ENCODE measurements around the gene SH3TC1.

Gene SH3TC1

DNA sequence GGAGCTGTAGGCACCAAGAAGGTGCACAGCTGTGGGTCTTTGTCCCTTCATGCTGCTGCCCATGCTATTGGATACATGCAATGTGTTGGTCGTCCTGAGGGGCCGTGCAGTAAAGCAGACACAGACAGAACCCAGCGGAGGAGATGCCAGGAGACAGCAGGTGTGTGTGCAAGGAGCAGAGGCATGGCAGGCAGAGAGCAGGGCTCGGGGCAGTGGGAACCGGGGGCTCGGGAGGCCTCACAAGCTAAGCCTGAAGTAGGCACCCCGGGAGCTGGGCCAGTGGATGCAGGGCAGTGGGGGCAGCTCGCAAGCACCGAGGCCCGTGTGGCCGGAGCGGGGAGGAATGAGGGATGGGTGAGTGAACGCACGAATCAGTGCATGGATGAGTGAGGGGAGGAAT is 83.7 kb downstream of the SH3TC1 start:
- TF ChIP-seq, protein P1, sequence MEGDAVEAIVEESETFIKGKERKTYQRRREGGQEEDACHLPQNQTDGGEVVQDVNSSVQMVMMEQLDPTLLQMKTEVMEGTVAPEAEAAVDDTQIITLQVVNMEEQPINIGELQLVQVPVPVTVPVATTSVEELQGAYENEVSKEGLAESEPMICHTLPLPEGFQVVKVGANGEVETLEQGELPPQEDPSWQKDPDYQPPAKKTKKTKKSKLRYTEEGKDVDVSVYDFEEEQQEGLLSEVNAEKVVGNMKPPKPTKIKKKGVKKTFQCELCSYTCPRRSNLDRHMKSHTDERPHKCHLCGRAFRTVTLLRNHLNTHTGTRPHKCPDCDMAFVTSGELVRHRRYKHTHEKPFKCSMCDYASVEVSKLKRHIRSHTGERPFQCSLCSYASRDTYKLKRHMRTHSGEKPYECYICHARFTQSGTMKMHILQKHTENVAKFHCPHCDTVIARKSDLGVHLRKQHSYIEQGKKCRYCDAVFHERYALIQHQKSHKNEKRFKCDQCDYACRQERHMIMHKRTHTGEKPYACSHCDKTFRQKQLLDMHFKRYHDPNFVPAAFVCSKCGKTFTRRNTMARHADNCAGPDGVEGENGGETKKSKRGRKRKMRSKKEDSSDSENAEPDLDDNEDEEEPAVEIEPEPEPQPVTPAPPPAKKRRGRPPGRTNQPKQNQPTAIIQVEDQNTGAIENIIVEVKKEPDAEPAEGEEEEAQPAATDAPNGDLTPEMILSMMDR (IDR thresholded peaks at IDR 0.05; ENCODE audit: low read depth, low read length, poor library complexity, severe bottlenecking) = no peak
- Histone ChIP-seq H3K79me2 (ENCODE audit: control insufficient read depth, low read length) (no peaks in the 10 kb centered on the region), H4K20me1 (ENCODE audit: control insufficient read depth, insufficient read depth, low read depth, low read length) (no peaks in the 10 kb centered on the region), H3K9me3 (ENCODE audit: control insufficient read depth, insufficient read depth, low read length) (no peaks in the 10 kb centered on the region), H3K4me2 (ENCODE audit: low read length) (no peak overlapping the region), H3K36me3 (ENCODE audit: control insufficient read depth, low read length) (no peaks in the 10 kb centered on the region), H3K9me2 (replicated peaks; ENCODE audit: control insufficient read depth, low read length) (no peaks in the 10 kb centered on the region), H3F3A (ENCODE audit: control insufficient read depth, insufficient read depth) (no peaks in the 10 kb centered on the region), H3K4me3 (ENCODE audit: low read length) (no peak overlapping the region), H3K27me3 (ENCODE audit: control insufficient read depth, low read length) (no peaks in the 10 kb centered on the region), H3K27ac (ENCODE audit: low read depth, low read length) (no peak overlapping the region), H3K4me1 (ENCODE audit: control insufficient read depth, low read length) (no peaks in the 10 kb centered on the region)

DNA sequence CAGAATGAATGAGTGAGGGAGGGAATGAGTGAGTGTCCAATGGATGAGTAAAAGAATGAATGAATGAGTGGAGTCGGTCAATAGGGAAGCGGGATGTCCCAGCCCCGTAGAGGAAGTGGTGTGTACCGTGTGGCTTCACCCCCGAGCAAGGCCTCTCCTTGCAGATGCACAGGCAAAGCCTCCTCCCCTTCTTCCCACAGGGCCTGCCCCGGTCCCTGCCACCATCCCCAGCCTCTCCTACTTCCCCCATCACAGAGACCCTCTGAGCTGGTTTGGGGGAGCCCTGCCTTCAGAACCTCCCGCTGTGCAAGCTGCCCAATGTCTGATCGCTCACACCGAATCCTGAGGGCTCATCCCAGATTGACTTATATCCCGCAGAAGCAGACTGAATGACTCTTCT is 84.1 kb downstream of the SH3TC1 start:
- Histone ChIP-seq H3K4me3 (ENCODE audit: low read length) (no peak overlapping the region), H3F3A (ENCODE audit: control insufficient read depth, insufficient read depth) (no peaks in the 10 kb centered on the region), H4K20me1 (ENCODE audit: control insufficient read depth, insufficient read depth, low read depth, low read length) (no peaks in the 10 kb centered on the region), H3K4me2 (ENCODE audit: low read length) (no peak overlapping the region), H3K9me3 (ENCODE audit: control insufficient read depth, insufficient read depth, low read length) (no peaks in the 10 kb centered on the region), H3K36me3 (ENCODE audit: control insufficient read depth, low read length) (no peaks in the 10 kb centered on the region), H3K4me1 (ENCODE audit: control insufficient read depth, low read length) (no peaks in the 10 kb centered on the region), H3K79me2 (ENCODE audit: control insufficient read depth, low read length) (no peaks in the 10 kb centered on the region), H3K27me3 (ENCODE audit: control insufficient read depth, low read length) (no peaks in the 10 kb centered on the region), H3K27ac (ENCODE audit: low read depth, low read length) (no peak overlapping the region), H3K9me2 (replicated peaks; ENCODE audit: control insufficient read depth, low read length) (no peaks in the 10 kb centered on the region)
- TF ChIP-seq, protein P1 (IDR thresholded peaks at IDR 0.05; ENCODE audit: low read depth, low read length, poor library complexity, severe bottlenecking) = no peak
- no peak for TF ChIP-seq EZH2phosphoT487 (IDR thresholded peaks at IDR 0.05; ENCODE audit: borderline replicate concordance, low read length)

DNA sequence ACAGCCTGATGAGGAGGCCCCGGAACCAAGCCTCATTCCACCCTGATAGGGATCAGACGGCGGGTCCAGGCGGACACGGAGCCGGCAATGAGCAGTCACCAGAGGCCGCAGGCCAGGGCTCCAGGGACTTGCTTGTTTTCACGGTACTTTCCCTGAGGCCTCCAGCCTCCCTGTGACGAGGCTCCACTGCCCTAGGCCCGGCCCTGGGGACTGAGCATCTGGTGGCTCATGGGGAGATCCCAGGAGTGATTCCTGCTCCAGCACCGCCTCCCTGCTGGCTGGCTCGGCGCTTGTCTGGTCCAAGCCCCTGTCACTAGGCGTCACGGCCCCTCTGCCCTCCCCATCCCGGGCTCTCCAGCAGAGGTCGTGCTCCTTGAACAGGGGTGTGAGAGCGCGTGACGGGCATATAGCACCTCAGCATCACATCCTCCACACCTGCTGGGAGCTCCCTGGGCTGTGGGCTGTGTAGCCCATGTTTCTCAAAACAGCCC is 84.6 kb downstream of the SH3TC1 start:
- no peaks in the 10 kb centered on the region for H3K27me3 ChIP-seq (ENCODE audit: control insufficient read depth, low read length)
- no peak overlapping the region for H3K27ac ChIP-seq (ENCODE audit: low read depth, low read length)
- no peak overlapping the region for H3K4me2 ChIP-seq (ENCODE audit: low read length)
- H3F3A ChIP-seq (ENCODE audit: control insufficient read depth, insufficient read depth) = no peaks in the 10 kb centered on the region
- no peaks in the 10 kb centered on the region for H3K9me3 ChIP-seq (ENCODE audit: control insufficient read depth, insufficient read depth, low read length)
- no peaks in the 10 kb centered on the region for H3K36me3 ChIP-seq (ENCODE audit: control insufficient read depth, low read length)
- no peak for TF ChIP-seq EZH2phosphoT487 (IDR thresholded peaks at IDR 0.05; ENCODE audit: borderline replicate concordance, low read length)
- TF ChIP-seq, protein P1 (IDR thresholded peaks at IDR 0.05; ENCODE audit: low read depth, low read length, poor library complexity, severe bottlenecking) = no peak
- H3K4me3 ChIP-seq (ENCODE audit: low read length) = no peak overlapping the region
- H3K79me2 ChIP-seq (ENCODE audit: control insufficient read depth, low read length) = no peaks in the 10 kb centered on the region
- no peaks in the 10 kb centered on the region for H3K9me2 ChIP-seq (replicated peaks; ENCODE audit: control insufficient read depth, low read length)
- H4K20me1 ChIP-seq (ENCODE audit: control insufficient read depth, insufficient read depth, low read depth, low read length) = no peaks in the 10 kb centered on the region
- no peaks in the 10 kb centered on the region for H3K4me1 ChIP-seq (ENCODE audit: control insufficient read depth, low read length)

DNA sequence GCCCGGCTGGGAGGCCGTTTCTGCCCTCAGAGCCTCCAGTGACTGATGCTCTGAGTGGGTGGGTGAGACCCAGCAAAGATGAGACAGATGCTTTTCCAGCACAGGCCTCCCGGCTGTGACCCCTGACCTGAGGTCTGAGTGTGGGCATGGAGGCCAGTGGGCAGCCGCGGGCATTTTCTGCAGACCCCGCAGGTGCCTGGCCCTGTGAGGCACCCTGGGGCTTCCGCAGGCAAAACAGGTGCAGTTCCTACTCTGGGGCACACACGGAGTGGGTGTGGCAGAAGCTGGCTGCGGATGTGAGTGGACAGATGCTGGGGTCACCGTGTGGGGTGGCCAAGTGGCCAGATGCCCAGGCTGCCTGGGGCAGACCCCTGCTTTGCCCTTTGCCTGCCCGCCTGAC is 85.3 kb downstream of the SH3TC1 start:
- Histone ChIP-seq H3K4me3 (ENCODE audit: low read length) (no peak overlapping the region), H3K4me1 (ENCODE audit: control insufficient read depth, low read length) (no peaks in the 10 kb centered on the region), H3K9me2 (replicated peaks; ENCODE audit: control insufficient read depth, low read length) (no peaks in the 10 kb centered on the region), H3K27me3 (ENCODE audit: control insufficient read depth, low read length) (no peaks in the 10 kb centered on the region), H3K27ac (ENCODE audit: low read depth, low read length) (no peak overlapping the region), H3K79me2 (ENCODE audit: control insufficient read depth, low read length) (no peaks in the 10 kb centered on the region), H4K20me1 (ENCODE audit: control insufficient read depth, insufficient read depth, low read depth, low read length) (no peaks in the 10 kb centered on the region), H3K9me3 (ENCODE audit: control insufficient read depth, insufficient read depth, low read length) (no peaks in the 10 kb centered on the region), H3K4me2 (ENCODE audit: low read length) (no peak overlapping the region), H3K36me3 (ENCODE audit: control insufficient read depth, low read length) (no peaks in the 10 kb centered on the region), H3F3A (ENCODE audit: control insufficient read depth, insufficient read depth) (no peaks in the 10 kb centered on the region)
- TF ChIP-seq, protein P1 (IDR thresholded peaks at IDR 0.05; ENCODE audit: low read depth, low read length, poor library complexity, severe bottlenecking) = no peak
- TF ChIP-seq EZH2phosphoT487 (IDR thresholded peaks at IDR 0.05; ENCODE audit: borderline replicate concordance, low read length) = no peak
